NCI-H2196 (cell line): ENCODE results near the gene ATPAF1.

Experiments used
- DNase-seq: peaks from one replicate; lab custom pipeline; 2025; ENCODE audit not compliant: unreplicated experiment; lab: John Stamatoyannopoulos, UW

ATPAF1 gene

DNA sequence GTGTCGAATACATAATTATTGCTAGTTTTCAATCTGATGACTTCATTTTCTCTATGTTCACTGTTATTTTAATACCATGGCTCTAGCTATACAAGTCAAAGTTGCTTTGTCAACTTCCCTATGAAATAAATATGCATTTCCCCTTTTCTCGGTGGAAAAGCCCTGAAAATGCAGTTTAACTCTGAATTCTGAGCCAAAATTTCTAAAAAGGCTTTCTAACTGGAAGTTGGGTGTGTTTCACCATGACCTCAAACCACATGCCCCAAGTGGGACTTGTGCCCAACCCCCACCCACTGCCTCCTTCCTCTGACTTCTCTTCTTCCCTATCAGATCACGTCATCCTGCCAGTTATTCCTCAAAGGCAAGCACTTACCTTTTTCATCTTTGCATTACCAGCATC lies 73.0 kb downstream of the ATPAF1 start:
- no peak for DNase-seq

DNA sequence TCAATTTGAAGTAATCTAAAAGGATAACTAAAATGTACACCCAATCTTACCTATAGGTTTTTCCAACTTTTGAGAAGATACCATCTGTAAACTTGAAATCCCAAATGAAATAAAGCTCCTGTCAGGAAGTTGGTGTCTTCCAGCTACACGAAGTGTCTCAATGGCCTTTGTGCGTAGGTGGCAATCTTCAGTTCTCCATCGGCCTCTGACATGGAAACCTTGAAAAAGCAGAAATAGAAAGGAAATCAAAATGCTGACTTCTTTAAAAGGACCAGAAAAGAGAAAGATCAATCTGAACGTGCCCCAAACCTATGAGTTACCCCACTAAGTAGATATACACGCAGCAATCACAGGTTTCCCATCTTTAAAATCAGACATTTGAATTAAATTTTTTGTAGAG lies 74.1 kb downstream of the ATPAF1 start:
- DNase-seq, result no peak

DNA sequence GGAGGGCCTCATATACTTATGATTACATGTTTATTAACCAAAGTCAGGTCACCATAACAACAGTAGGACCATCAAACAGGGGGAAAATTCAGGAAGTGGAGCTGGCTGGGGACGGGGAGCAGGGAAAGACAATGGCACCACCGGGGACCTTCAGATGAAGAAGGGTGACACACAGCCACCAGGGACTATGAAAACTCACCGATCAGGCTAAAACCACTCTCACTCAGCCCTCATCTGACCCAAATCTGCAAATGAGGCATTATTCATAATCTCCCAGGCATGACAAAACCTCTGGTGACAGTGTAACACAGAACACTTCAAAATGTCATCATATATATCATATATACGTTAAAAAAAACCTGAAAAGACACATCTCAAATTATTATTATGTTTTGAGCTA lies 75.3 kb downstream of the ATPAF1 start:
- no peak for DNase-seq

DNA sequence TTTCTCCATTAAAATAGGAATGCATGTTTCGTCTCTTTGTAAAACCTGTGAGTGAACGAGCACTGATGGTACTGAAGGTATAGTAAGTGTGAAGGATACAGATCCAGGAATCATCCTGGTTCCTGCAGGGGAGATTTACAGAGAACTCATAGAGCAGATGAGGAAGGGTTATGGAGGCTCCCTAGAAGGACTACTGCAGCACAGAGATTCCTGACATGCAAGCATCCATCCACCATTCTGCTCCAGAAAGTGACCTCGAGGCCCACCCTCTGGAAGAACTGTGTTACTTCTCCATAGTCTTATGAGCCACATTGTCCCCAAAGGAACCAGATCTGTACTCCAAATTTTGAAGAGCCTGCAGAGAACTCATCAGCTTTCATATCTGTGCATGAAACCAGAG lies 78.6 kb downstream of the ATPAF1 start:
- no peak for DNase-seq

DNA sequence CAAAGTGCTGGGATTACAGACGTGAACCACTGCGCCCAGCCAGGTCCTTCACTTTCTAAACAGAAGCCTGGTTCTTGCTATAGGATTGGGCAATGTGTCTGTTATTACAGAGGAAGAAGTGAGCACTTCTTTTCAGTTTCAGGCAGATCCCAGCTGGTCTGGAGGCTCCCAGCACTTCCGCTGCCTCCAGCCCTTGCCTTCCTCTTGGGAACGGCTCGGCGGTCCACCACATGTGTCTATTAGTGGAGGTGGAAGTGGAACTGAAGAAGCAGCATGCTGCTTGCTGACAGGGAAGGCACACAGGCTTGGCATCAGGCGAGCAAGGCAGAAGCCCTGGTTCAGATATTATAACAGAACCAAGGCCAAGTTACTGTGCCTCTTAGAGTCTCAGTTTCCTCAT lies 81.1 kb downstream of the ATPAF1 start:
- no peak for DNase-seq

DNA sequence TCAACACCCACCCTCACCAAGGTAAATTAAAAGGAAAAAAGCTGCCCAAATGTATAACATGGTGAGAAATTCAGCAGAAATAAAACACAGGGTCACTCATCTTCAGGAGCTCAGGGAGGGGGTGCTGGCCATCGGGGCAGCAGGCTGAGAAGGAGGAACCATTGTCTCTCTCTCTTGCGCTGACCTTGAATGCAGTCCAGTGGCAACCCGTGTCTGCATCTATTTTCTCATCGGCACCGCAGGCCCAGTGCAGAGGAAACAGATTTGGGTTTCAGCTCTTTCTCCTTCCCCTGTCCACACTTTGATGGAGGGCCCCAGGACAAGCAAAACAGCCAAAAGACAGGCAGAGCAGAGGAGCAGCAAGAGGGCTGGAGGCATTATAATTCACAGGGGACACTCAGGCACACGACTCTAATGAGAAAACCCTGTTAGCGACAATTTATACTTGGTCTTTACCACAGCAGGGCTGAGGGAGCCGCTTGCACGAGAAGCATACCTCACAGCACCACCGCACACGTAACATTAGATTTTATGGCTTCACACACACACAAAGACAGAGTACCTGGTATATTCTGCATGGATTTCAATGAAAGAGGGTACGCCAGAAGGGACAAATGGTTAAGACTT lies 82.7 kb downstream of the ATPAF1 start:
- no peak for DNase-seq

DNA sequence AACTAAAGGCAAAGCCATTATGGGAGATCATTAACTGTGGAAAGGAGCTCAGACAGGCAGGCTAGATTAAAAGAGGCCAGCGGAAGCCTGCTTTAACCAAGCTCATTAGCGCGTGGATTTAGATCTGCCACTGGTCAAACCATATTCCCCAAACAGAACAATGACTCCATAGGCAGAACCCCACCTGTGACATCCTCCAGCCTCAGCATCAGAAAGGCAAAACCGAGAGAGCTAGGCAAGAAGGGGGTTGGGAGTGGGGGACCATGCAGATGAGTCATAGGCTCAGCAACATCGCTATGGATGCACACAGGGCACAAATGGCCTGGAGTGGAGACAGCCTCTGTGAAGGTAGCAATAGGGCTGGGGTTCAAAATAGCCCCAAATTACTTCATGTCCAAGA lies 84.7 kb downstream of the ATPAF1 start:
- DNase-seq, result no peak

DNA sequence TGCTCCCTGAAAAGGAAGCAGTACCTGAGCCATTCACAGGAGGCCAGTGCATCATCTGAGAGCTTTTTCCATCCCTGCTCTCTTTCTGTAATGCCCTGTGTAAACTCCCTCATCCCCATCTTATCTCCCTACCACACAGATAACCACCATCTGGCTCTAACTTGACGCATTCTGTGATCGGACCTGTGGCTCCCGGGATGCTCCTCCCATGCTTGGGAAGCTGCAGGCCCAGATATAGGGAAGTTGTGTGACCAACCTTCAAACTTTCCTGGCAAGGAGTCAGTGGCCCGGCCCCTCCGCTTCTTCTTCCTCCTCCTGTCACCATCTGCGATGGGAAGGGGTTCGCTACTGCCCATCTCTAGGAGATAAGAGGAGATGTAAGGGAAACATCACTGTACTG lies 85.2 kb downstream of the ATPAF1 start:
- no peak for DNase-seq
